Activated CD4-positive, alpha-beta T cell treated with anti-CD3 and anti-CD28 coated beads for 36 hours (primary cell): ENCODE results near the gene MORN1. TPM values are rescaled to one million over a fixed set of nuclear protein-coding genes. Genes with fewer than 3 reads are reported as not detected.
A peak's percentile ranks its signal among the peaks of the same experiment; 100 is the strongest.

ENCODE experiments used
- ATAC-seq: fragments of 200-7000 bp; cut with Tn5 transposase; one replicate; pipeline ENCODE4 v1.10.0; 2021; ENCODE audit warnings: mild to moderate bottlenecking, moderate library complexity
- CTCF ChIA-PET: fragments of 350-600 bp; sonication (Branson Sonifier 250); formaldehyde crosslinking; loops from one replicate; lab custom pipeline; 2021; ENCODE audit warnings: antibody characterized with exemption; lab: Charles Lee
- POLR2A ChIA-PET: fragments of 350-600 bp; sonication (Branson Sonifier 250); formaldehyde crosslinking; loops from one replicate; lab custom pipeline; 2021; ENCODE audit warnings: antibody characterized with exemption, inconsistent platforms; lab: Charles Lee
- DNase-seq: peaks from one replicate; pipeline ENCODE4 v3.0.0-alpha.2; 2020
- H3K27ac Mint-ChIP-seq: one replicate; pipeline ENCODE4 v1.8.0; 2021; ENCODE audit warnings: mixed read lengths
- H3K27me3 Mint-ChIP-seq: one replicate; pipeline ENCODE4 v1.8.0; 2021; ENCODE audit warnings: mixed read lengths
- H3K36me3 Mint-ChIP-seq: one replicate; pipeline ENCODE4 v1.8.0; 2021; ENCODE audit warnings: low read depth, mixed read lengths
- H3K4me1 Mint-ChIP-seq: one replicate; pipeline ENCODE4 v1.8.0; 2021; ENCODE audit warnings: mixed read lengths
- H3K4me3 Mint-ChIP-seq: one replicate; pipeline ENCODE4 v1.8.0; 2021; ENCODE audit warnings: mild to moderate bottlenecking, moderate library complexity, mixed read lengths
- H3K9me3 Mint-ChIP-seq: one replicate; pipeline ENCODE4 v1.8.0; 2021; ENCODE audit warnings: low read depth, mixed read lengths
- intact Hi-C, 2 experiments: fragments of 100-400 bp; cut with DNase I in 1 of 2; cut with micrococcal nuclease in 1 of 2; formaldehyde crosslinking; loops; one replicate each; pipeline versions ENCODE4 v1.14.2 to v1.15.1; 2022 to 2024; cut with DNase I, micrococcal nuclease
- total RNA-seq, 2 experiments: library from RNA; stranded (reverse); gene quantifications; one replicate each; pipeline ENCODE4 v1.2.3, GENCODE V29; 2021

The MORN1 gene
- total RNA-seq, 2 experiments from 2014 or later = 5.1 to 6.1 TPM

- intact Hi-C loops = no loop called here
- ChIA-PET POLR2A (interaction anchor here (0.6 kb wide), 1 partner anchor 84 kb away, joined by 3 read pairs; no protein-coding TSS in a partner anchor), CTCF (interaction anchor here (0.7 kb wide), 1 partner anchor 227 kb away, joined by 3 read pairs; no protein-coding TSS in a partner anchor)
- no peak overlapping the region for H3K27ac Mint-ChIP-seq
- no peaks in the 10 kb centered on the region for H3K27me3 Mint-ChIP-seq
- DNase-seq (no peak), ATAC-seq (no peak)
- H3K36me3 Mint-ChIP-seq = no peaks in the 10 kb centered on the region
- peaks cover 4% of the 10 kb centered on the region for H3K9me3 Mint-ChIP-seq
- no peak overlapping the region for H3K4me3 Mint-ChIP-seq
- H3K4me1 Mint-ChIP-seq = peaks cover 26% of the 10 kb centered on the region
These were observed 28.1 kb upstream of the MORN1 start for GRCh38 chr1:2419416-2419815.

DNA sequence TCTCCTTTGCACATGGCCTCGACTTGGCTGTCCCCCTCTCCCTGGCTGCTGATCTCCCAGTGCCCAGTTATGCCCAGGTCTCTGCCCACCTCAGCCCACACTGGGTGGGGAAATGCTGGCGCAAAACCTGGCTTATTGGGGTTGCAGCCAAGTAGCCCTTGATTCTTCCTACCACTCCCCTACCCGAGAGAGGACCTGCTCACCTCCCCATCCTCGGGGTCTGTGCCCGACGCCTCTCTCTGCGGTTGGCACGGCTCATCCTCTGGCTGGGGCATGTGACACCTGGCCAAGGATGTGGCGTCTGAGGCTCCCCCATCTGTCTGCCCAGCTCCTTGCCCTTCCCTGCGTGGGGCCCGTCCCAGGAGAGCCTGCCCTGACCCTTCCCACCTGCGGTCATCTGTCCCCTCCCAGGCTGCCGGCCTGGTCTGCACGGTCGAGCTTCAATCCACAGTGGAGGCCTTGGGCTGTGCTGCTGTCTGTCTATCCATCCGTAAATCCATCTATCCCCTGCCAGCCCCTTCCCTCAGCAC lies 27.5 kb upstream of the MORN1 start:
- Mint-ChIP-seq H3K36me3 (no peaks in the 10 kb centered on the region), H3K4me3 (no peak overlapping the region), H3K27me3 (no peaks in the 10 kb centered on the region), H3K27ac (no peak overlapping the region), H3K4me1 (peaks cover 31% of the 10 kb centered on the region), H3K9me3 (peaks cover 4% of the 10 kb centered on the region)
- intact Hi-C loops = no loop called here
- DNase-seq = no peak
- no peak for ATAC-seq
- ChIA-PET CTCF (no interaction called here), POLR2A (no interaction called here)

DNA sequence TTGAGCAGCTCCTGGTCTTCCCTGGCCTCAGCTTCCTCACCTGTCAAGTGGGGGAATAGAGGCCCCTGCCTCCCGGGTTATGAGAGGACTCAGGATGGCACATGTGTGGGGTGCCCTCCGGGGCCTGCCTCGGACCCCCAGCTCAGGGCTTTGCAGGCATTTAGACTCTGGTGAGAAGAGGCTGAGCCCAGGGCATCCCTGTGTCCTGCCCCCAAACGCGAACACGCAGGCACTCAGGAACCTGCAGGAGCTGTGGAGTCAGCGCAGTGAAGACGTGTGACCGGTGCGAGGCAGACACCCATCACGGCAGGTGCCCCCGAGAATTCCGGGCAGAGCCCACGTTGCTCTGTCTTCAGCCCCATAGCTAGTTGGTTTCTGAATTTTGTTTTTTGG lies 26.5 kb upstream of the MORN1 start:
- no peak overlapping the region for H3K4me3 Mint-ChIP-seq
- peaks cover 32% of the 10 kb centered on the region for H3K4me1 Mint-ChIP-seq
- DNase-seq = no peak
- no peak for ATAC-seq
- no peaks in the 10 kb centered on the region for H3K36me3 Mint-ChIP-seq
- no peak overlapping the region for H3K27ac Mint-ChIP-seq
- ChIA-PET CTCF (interaction anchor here (0.6 kb wide), 1 partner anchor 126 kb away, joined by 3 read pairs; no protein-coding TSS in a partner anchor), POLR2A (no interaction called here)
- intact Hi-C loops = no loop called here
- no peaks in the 10 kb centered on the region for H3K9me3 Mint-ChIP-seq
- no peaks in the 10 kb centered on the region for H3K27me3 Mint-ChIP-seq

GRCh38 chr1:2417083-2417832 lies 25.9 kb upstream of the MORN1 start:
- ATAC-seq = no peak
- Mint-ChIP-seq H3K4me3 (peak overlapping the region; percentile 83), H3K36me3 (no peaks in the 10 kb centered on the region), H3K9me3 (no peaks in the 10 kb centered on the region), H3K27ac (peak overlapping the region; percentile 87), H3K27me3 (no peaks in the 10 kb centered on the region), H3K4me1 (peaks cover 32% of the 10 kb centered on the region)
- intact Hi-C loops = no loop called here
- ChIA-PET CTCF (no interaction called here), POLR2A (no interaction called here)
- no peak for DNase-seq

DNA sequence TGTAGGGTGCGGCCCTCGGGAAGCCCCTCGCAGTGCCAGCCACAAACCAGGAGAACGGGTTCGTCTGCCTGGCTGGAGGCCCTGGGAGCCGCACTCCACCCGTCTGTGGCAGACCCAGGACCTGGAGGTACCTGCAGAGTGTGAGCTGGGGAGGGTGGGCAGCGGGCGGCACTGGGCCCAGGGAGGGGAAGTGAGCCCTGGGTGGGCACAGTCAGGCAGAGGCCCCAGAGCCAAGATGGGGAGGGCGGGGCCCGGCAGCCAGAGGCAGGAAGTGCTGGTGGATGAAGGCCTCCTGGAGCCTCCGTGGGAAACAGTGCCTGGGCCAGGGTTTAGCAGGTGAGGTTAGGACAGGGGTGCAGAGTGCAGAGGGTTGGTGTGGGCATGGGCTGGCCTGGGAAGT lies 25.0 kb upstream of the MORN1 start:
- peaks cover 32% of the 10 kb centered on the region for H3K4me1 Mint-ChIP-seq
- ATAC-seq = no peak
- H3K36me3 Mint-ChIP-seq = no peaks in the 10 kb centered on the region
- intact Hi-C loops = no loop called here
- H3K27me3 Mint-ChIP-seq = no peaks in the 10 kb centered on the region
- no peaks in the 10 kb centered on the region for H3K9me3 Mint-ChIP-seq
- H3K27ac Mint-ChIP-seq = peak overlapping the region; percentile 87
- POLR2A ChIA-PET = interaction anchor here (1.0 kb wide), 1 partner anchor 169 kb away, joined by 4 read pairs; no protein-coding TSS in a partner anchor
- CTCF ChIA-PET = interaction anchor here (0.6 to 1.4 kb wide), 8 partner anchors 11 to 505 kb away, joined by 3 to 8 read pairs (median 4); partner anchors contain the start of gene PANK4
- DNase-seq = peak; percentile 59
- peak overlapping the region; percentile 83 for H3K4me3 Mint-ChIP-seq

- ATAC-seq (peak; percentile 25), DNase-seq (peak; percentile 75)
- peak overlapping the region; percentile 93 for H3K27ac Mint-ChIP-seq
- H3K36me3 Mint-ChIP-seq = peaks cover 1% of the 10 kb centered on the region
- peak overlapping the region; percentile 83 for H3K4me3 Mint-ChIP-seq
- CTCF ChIA-PET = interaction anchor here (0.6 to 1.4 kb wide), 10 partner anchors 10 to 1037 kb away, joined by 3 to 8 read pairs (median 4); partner anchors contain the start of genes FAAP20, PANK4 and TTC34
- H3K9me3 Mint-ChIP-seq = no peaks in the 10 kb centered on the region
- H3K4me1 Mint-ChIP-seq = peaks cover 34% of the 10 kb centered on the region
- intact Hi-C loops = loop anchor here (1.0 to 2.0 kb wide), 4 partner anchors 141 to 424 kb away; partner anchors contain the start of genes TNFRSF14 (in 1 of the 2) and TTC34 (in 1 of the 2)
- H3K27me3 Mint-ChIP-seq = no peaks in the 10 kb centered on the region
- POLR2A ChIA-PET = interaction anchor here (1.0 kb wide), 1 partner anchor 170 kb away, joined by 4 read pairs; no protein-coding TSS in a partner anchor
These were observed 24.5 kb upstream of the MORN1 start for GRCh38 chr1:2415801-2416208.

DNA sequence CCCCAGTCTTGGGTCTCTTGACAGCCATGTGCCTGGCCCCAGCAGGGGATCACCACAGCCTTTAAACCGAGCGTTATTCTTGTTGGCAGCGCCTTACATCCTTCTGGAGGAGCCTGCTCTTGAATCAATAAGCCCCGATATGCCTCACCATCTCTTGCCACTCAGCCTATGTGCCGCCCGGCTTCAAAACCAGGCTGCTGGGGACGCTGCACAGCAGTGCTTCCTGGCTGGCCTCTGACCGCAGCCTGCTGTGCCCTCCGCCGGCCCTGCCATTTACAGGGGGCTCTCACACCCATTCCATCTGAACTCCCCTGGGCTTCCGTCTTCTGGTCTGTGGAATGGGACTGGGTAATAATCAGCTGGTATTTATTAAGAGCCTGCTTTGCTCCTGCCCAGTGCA lies 24.0 kb upstream of the MORN1 start:
- H3K36me3 Mint-ChIP-seq = peaks cover 1% of the 10 kb centered on the region
- intact Hi-C loops = loop anchor here (1.0 to 2.0 kb wide), 4 partner anchors 141 to 425 kb away; partner anchors contain the start of genes TNFRSF14 (in 1 of the 2) and TTC34 (in 1 of the 2)
- POLR2A ChIA-PET = interaction anchor here (1.0 kb wide), 1 partner anchor 170 kb away, joined by 4 read pairs; no protein-coding TSS in a partner anchor

GRCh38 chr1:2414297-2414958 lies 23.1 kb upstream of the MORN1 start:
- Mint-ChIP-seq H3K4me3 (peak overlapping the region; percentile 83), H3K4me1 (peaks cover 38% of the 10 kb centered on the region)
- intact Hi-C loops = loop anchor here (1.0 to 5.0 kb wide), 8 partner anchors 110 to 508 kb away; partner anchors contain the start of gene TNFRSF14 (in 1 of the 2)

More for the DNA sequence above, 24.0 kb upstream of the MORN1 start:
- peak; percentile 23 for DNase-seq
- Mint-ChIP-seq H3K4me1 (peaks cover 38% of the 10 kb centered on the region), H3K27ac (peak overlapping the region; percentile 93), H3K4me3 (peak overlapping the region; percentile 83), H3K27me3 (no peaks in the 10 kb centered on the region), H3K9me3 (no peaks in the 10 kb centered on the region)
- no peak for ATAC-seq
- CTCF ChIA-PET = interaction anchor here (0.6 to 1.4 kb wide), 7 partner anchors 9 to 1038 kb away, joined by 3 to 8 read pairs (median 4); partner anchors contain the start of genes FAAP20, PANK4 and TTC34

GRCh38 chr1:2413495-2414296 lies 22.3 kb upstream of the MORN1 start:
- ChIA-PET CTCF (interaction anchor here (0.5 to 1.8 kb wide), 6 partner anchors 22 to 373 kb away, joined by 3 to 9 read pairs (median 3); partner anchors contain the start of genes MORN1 and RER1), POLR2A (interaction anchor here (0.6 kb wide), 2 partner anchors 71 to 134 kb away, joined by 3 to 4 read pairs; no protein-coding TSS in a partner anchor)
- H3K4me3 Mint-ChIP-seq = peak overlapping the region; percentile 83
- H3K36me3 Mint-ChIP-seq = peaks cover 7% of the 10 kb centered on the region
- intact Hi-C loops = loop anchor here (1.0 to 5.0 kb wide), 16 partner anchors 22 to 1487 kb away; partner anchors contain the start of genes C1orf174 (in 1 of the 2), FAAP20 (in 1 of the 2), MIB2 (in 1 of the 2) and MORN1 (in 1 of the 2)
- no peaks in the 10 kb centered on the region for H3K27me3 Mint-ChIP-seq
- peak overlapping the region; percentile 73 for H3K27ac Mint-ChIP-seq
- H3K4me1 Mint-ChIP-seq = peaks cover 38% of the 10 kb centered on the region
- no peak for ATAC-seq
- no peaks in the 10 kb centered on the region for H3K9me3 Mint-ChIP-seq
- DNase-seq = peak; percentile 50

More at GRCh38 chr1:2414297-2414958, 23.1 kb upstream of the MORN1 start:
- ATAC-seq (peak; percentile 37), DNase-seq (peak; percentile 88)
- Mint-ChIP-seq H3K27ac (peak overlapping the region; percentile 73), H3K9me3 (no peaks in the 10 kb centered on the region), H3K36me3 (peaks cover 1% of the 10 kb centered on the region), H3K27me3 (no peaks in the 10 kb centered on the region)
- ChIA-PET CTCF (interaction anchor here (1.0 kb wide), 1 partner anchor 23 kb away, joined by 3 read pairs; the partner anchor contains the start of genes MORN1 and RER1), POLR2A (no interaction called here)
